HG03342 (cell line): Measurements from ENCODE around the gene CPEB4.

Experiments used
- ATAC-seq: cut with Tn5 transposase; IDR thresholded peaks from one replicate; pipeline ENCODE4 v1.9.1; 2021; ENCODE audit warnings: mild to moderate bottlenecking, moderate library complexity; ENCODE audit not compliant: unreplicated experiment

Gene CPEB4

GRCh38 chr5:173884402-173885053, 3.6 kb upstream of the CPEB4 start:
- ATAC-seq: peak; percentile 20

- ATAC-seq: no peak
Observed at GRCh38 chr5:173885054-173885443, 3.1 kb upstream of the CPEB4 start.

- no peak for ATAC-seq
Observed at GRCh38 chr5:173885475-173886010, 2.6 kb upstream of the CPEB4 start.

GRCh38 chr5:173886150-173886549, 2.0 kb upstream of the CPEB4 start:
- ATAC-seq: no peak

GRCh38 chr5:173888473-173889131, 453 bp downstream of the CPEB4 start:
- no peak for ATAC-seq

- ATAC-seq: no peak
Observed at GRCh38 chr5:173890195-173890991, 2.2 kb downstream of the CPEB4 start.

GRCh38 chr5:173891308-173892116, 3.4 kb downstream of the CPEB4 start:
- ATAC-seq: no peak

GRCh38 chr5:173893192-173893561, 5.0 kb downstream of the CPEB4 start:
- ATAC-seq: no peak

GRCh38 chr5:173895401-173896165, 7.4 kb downstream of the CPEB4 start:
- no peak for ATAC-seq

- no peak for ATAC-seq
Observed at GRCh38 chr5:173896631-173897030, 8.5 kb downstream of the CPEB4 start.

GRCh38 chr5:173901705-173902104, 13.6 kb downstream of the CPEB4 start:
- no peak for ATAC-seq

GRCh38 chr5:173902334-173902733, 14.2 kb downstream of the CPEB4 start:
- no peak for ATAC-seq

- no peak for ATAC-seq
Observed at GRCh38 chr5:173902743-173903142, 14.6 kb downstream of the CPEB4 start.

GRCh38 chr5:173903396-173904140, 15.4 kb downstream of the CPEB4 start:
- ATAC-seq: no peak

- no peak for ATAC-seq
Observed at GRCh38 chr5:173904151-173904550, 16.0 kb downstream of the CPEB4 start.

GRCh38 chr5:173907284-173907683, 19.1 kb downstream of the CPEB4 start:
- no peak for ATAC-seq

GRCh38 chr5:173907686-173908371, 19.7 kb downstream of the CPEB4 start:
- no peak for ATAC-seq

GRCh38 chr5:173909199-173909598, 21.1 kb downstream of the CPEB4 start:
- ATAC-seq: no peak

GRCh38 chr5:173910215-173910614, 22.1 kb downstream of the CPEB4 start:
- ATAC-seq: no peak
